ENCODE data around the gene RIMKLB. TPM values are rescaled to one million over a fixed set of nuclear protein-coding genes. Genes with fewer than 3 reads are reported as not detected.

The RIMKLB gene
- total RNA-seq, 1 donor from 2014 or later, result 59.8 TPM

DNA sequence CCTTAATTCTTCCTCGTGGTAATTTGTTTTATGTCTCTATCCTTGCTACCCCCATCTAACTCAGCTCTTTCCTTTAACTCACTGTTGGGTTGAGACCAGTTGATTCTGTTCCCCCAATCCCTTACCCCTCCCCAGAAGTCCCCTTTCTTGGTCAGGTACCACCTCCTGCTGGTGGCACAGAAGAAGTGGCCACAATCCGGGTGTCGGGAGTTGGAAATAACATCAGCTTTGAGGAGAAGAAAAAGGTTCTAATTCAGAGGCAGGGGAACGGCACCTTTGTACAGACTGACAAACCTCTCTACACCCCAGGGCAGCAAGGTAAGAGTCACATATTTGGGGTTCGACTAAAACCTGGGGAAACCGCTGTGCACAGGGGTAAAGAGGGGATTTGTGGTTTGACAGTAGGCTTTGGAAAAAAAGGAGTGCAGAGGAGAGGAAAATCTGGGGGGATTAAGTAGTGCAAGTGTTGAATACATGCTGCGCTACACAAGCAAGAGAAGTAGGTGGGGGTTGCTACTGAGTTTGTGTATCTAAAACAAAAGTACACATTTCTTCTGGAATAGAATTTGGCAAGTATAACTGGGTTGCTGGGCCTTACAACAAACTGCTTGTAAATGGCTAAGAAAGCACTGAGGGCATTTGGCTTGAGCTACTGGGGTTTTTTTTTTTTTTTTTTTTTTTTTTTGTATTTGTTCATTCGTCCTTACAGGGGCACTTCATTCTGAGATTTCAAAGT, 125.9 kb downstream of the RIMKLB start:
- peaks cover 2% of the 10 kb centered on the region for H3K4me1 Mint-ChIP-seq (ENCODE audit: unreplicated experiment)
- peaks cover 12% of the 10 kb centered on the region for H3K9me3 Mint-ChIP-seq
- no peak for DNase-seq (ENCODE audit: extremely low spot score, unreplicated experiment)
- H3K36me3 Mint-ChIP-seq, result peaks cover 7% of the 10 kb centered on the region
- TF ChIP-seq, protein P1, sequence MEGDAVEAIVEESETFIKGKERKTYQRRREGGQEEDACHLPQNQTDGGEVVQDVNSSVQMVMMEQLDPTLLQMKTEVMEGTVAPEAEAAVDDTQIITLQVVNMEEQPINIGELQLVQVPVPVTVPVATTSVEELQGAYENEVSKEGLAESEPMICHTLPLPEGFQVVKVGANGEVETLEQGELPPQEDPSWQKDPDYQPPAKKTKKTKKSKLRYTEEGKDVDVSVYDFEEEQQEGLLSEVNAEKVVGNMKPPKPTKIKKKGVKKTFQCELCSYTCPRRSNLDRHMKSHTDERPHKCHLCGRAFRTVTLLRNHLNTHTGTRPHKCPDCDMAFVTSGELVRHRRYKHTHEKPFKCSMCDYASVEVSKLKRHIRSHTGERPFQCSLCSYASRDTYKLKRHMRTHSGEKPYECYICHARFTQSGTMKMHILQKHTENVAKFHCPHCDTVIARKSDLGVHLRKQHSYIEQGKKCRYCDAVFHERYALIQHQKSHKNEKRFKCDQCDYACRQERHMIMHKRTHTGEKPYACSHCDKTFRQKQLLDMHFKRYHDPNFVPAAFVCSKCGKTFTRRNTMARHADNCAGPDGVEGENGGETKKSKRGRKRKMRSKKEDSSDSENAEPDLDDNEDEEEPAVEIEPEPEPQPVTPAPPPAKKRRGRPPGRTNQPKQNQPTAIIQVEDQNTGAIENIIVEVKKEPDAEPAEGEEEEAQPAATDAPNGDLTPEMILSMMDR (conservative IDR thresholded peaks at IDR 0.05), result peak; percentile 70
- peak overlapping the region; percentile 33 for H3K27ac Mint-ChIP-seq
- no peaks in the 10 kb centered on the region for H3K27me3 Mint-ChIP-seq
- no peak overlapping the region for H3K4me3 Mint-ChIP-seq

DNA sequence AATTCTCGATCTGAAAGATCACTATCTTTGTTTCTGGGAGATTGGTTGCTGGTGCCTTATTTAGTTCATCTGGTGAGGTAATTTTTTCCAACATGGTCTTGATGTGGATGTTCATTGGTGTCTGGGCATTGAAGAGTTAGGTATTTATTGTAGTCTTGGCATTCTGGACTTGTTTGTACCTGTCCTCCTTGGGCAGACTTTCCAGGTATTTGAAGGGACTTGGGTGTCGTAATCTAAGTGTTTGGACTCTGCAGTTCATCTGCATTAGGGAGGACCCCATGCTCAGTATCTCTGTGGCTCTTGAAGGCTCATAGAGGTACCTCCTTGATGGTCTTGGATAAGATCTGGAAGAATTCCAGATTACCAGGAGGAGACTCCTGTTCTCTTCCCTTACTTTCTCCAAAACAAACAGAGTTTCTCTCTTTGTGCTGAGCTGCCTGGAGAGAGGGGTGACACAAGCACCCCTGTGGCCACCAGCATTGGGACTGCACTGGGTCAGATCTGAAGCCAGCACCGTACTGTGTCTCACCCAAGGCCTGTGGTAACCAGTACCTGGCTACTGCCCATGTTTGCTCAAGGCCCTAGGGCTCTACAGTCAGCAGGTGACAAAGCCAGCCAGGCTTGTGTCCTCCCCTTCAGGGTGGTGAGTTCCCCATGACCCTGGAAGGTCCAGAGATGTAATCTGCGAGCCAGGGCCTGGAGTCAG, 129.9 kb downstream of the RIMKLB start:
- H3K4me1 Mint-ChIP-seq (ENCODE audit: unreplicated experiment), result peaks cover 12% of the 10 kb centered on the region
- DNase-seq (ENCODE audit: extremely low spot score, unreplicated experiment), result no peak
- peak overlapping the region; percentile 99 for H3K27ac Mint-ChIP-seq
- TF ChIP-seq, protein P1 (conservative IDR thresholded peaks at IDR 0.05), result no peak
- H3K36me3 Mint-ChIP-seq, result peaks cover 12% of the 10 kb centered on the region
- H3K4me3 Mint-ChIP-seq, result no peak overlapping the region
- peaks cover 3% of the 10 kb centered on the region for H3K27me3 Mint-ChIP-seq
- peaks cover 9% of the 10 kb centered on the region for H3K9me3 Mint-ChIP-seq

DNA sequence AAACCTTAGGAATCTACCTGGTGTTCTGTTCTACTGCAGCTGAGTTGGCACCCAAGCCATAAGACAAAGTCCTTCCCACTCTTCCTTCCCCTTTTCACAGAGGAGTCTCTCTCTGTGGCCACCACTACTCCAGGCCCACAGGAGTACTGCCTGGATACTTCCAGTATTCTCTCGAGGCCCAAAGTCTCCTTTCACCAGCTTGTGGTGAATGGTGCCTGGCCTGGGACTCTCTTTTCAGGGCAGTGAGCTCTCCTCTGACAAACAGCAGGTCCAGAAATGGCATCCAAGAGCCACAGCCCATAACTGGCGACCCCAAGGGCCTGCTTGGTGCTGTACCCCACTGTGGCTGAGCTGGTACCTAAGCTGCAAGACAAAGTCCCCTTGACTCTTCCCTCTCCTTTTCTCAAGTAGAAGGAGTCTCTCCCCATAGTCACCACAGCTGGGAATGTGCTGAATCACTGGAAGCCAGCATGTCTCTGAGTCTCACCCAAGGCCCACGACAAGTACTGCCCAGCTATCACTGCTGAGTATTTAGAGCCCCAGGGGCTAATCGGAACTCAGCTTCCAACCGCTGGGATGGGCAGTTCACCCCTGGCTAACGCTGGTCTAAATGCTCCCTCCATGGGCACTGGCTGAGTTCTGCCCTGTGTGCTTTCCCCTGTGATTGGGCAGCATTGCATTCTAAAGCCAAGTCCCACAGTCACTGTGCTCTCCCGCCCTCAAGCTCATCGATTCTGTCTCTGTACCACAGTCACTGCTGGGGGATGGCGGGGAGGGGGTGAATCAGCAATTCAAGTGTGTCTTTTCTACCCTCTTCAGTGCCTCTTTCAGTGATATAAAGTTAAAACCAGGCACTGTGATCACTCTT, 130.7 kb downstream of the RIMKLB start:
- no peak for DNase-seq (ENCODE audit: extremely low spot score, unreplicated experiment)
- Mint-ChIP-seq H3K27ac (peak overlapping the region; percentile 99), H3K27me3 (peaks cover 3% of the 10 kb centered on the region), H3K9me3 (peaks cover 9% of the 10 kb centered on the region), H3K4me3 (peak overlapping the region; percentile 80), H3K4me1 (ENCODE audit: unreplicated experiment) (peaks cover 12% of the 10 kb centered on the region), H3K36me3 (peaks cover 12% of the 10 kb centered on the region)
- TF ChIP-seq, protein P1 (conservative IDR thresholded peaks at IDR 0.05), result no peak

DNA sequence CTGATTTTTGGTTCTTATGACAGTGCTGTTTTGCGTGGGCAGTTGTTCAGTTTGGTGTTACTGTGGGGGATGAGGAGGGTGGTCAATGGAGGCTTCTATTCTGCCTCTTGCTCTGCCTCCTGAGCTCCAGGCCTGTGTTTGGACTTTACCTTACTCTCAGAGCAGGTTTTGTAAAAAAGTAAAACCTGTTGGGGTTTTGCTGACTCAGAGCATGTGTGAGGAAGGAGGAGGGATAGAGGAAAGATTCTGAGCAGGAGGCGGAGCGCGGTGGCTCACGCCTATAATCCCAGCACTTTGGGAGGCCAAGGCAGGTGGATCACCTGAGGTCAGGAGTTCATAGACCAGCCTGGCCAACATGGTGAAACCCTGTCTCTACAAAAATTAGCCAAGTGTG, 131.3 kb downstream of the RIMKLB start:
- Mint-ChIP-seq H3K27me3 (peaks cover 3% of the 10 kb centered on the region), H3K27ac (peak overlapping the region; percentile 99), H3K36me3 (peaks cover 16% of the 10 kb centered on the region), H3K4me1 (ENCODE audit: unreplicated experiment) (peaks cover 12% of the 10 kb centered on the region), H3K4me3 (peak overlapping the region; percentile 80), H3K9me3 (peaks cover 9% of the 10 kb centered on the region)
- TF ChIP-seq, protein P1 (conservative IDR thresholded peaks at IDR 0.05), result no peak
- DNase-seq (ENCODE audit: extremely low spot score, unreplicated experiment), result no peak

DNA sequence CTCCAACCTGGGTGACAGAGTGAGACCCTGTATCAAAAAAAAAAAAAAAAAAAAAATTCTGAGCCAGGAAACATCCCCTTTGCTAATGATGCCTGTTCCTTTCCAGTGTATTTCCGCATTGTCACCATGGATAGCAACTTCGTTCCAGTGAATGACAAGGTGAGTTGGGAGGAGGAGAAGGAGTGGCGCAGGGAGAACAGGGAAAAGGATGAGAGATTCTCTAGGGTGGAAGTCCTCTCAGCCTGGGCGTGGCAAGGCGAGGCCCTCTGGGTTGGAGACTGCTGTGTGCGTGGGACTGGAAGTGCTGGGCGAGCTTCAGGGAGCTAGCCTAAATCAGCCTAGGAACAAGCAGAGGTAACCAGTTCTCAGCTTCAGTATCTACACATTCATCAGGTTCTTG, 131.8 kb downstream of the RIMKLB start:
- Mint-ChIP-seq H3K4me1 (ENCODE audit: unreplicated experiment) (peaks cover 12% of the 10 kb centered on the region), H3K4me3 (peak overlapping the region; percentile 72), H3K27ac (peak overlapping the region; percentile 99), H3K9me3 (peaks cover 9% of the 10 kb centered on the region), H3K27me3 (peaks cover 3% of the 10 kb centered on the region), H3K36me3 (peaks cover 17% of the 10 kb centered on the region)
- TF ChIP-seq, protein P1 (conservative IDR thresholded peaks at IDR 0.05), result no peak
- DNase-seq (ENCODE audit: extremely low spot score, unreplicated experiment), result no peak
